Hematopoietic multipotent progenitor cell treated with erythropoietin and hydrocortisone succinate and interleukin-3 and kit ligand, for 8 days (in vitro differentiated cells): ENCODE results near the gene ARNT2.
A peak's percentile ranks its signal among the peaks of the same experiment; 100 is the strongest.

Experiments used
- DNase-seq: peaks from one replicate; pipeline ENCODE4 v3.0.0-alpha.2; 2015

The ARNT2 gene

GRCh38 chr15:80560601-80561400 lies 156.6 kb downstream of the ARNT2 start:
- DNase-seq: peak; percentile 46

GRCh38 chr15:80561500-80561899 lies 157.3 kb downstream of the ARNT2 start:
- no peak for DNase-seq

- DNase-seq: no peak
Observed at GRCh38 chr15:80562033-80562432, 157.9 kb downstream of the ARNT2 start.

- DNase-seq: no peak
Observed at GRCh38 chr15:80562846-80563245, 158.7 kb downstream of the ARNT2 start.

- DNase-seq: no peak
Observed at GRCh38 chr15:80563372-80563997, 159.3 kb downstream of the ARNT2 start.

- no peak for DNase-seq
Observed at GRCh38 chr15:80564056-80564455, 159.9 kb downstream of the ARNT2 start.

- no peak for DNase-seq
Observed at GRCh38 chr15:80565398-80565797, 161.2 kb downstream of the ARNT2 start.

GRCh38 chr15:80565988-80566387 lies 161.8 kb downstream of the ARNT2 start:
- no peak for DNase-seq

- DNase-seq: peak; percentile 62
Observed at GRCh38 chr15:80567721-80568157, 163.6 kb downstream of the ARNT2 start.

- DNase-seq: no peak
Observed at GRCh38 chr15:80568298-80568697, 164.1 kb downstream of the ARNT2 start.

GRCh38 chr15:80568876-80569605 lies 164.9 kb downstream of the ARNT2 start:
- DNase-seq: no peak

GRCh38 chr15:80569656-80570055 lies 165.5 kb downstream of the ARNT2 start:
- DNase-seq: no peak

- no peak for DNase-seq
Observed at GRCh38 chr15:80570553-80570952, 166.4 kb downstream of the ARNT2 start.

- DNase-seq: no peak
Observed at GRCh38 chr15:80572337-80572736, 168.2 kb downstream of the ARNT2 start.

- no peak for DNase-seq
Observed at GRCh38 chr15:80573606-80574005, 169.4 kb downstream of the ARNT2 start.

GRCh38 chr15:80574590-80574989 lies 170.4 kb downstream of the ARNT2 start:
- DNase-seq: no peak

- no peak for DNase-seq
Observed at GRCh38 chr15:80576519-80577090, 172.4 kb downstream of the ARNT2 start.

GRCh38 chr15:80577552-80578205 lies 173.5 kb downstream of the ARNT2 start:
- DNase-seq: no peak

GRCh38 chr15:80578206-80578595 lies 174.0 kb downstream of the ARNT2 start:
- no peak for DNase-seq

- no peak for DNase-seq
Observed at GRCh38 chr15:80578871-80579270, 174.7 kb downstream of the ARNT2 start.

- DNase-seq: no peak
Observed at GRCh38 chr15:80579611-80580010, 175.4 kb downstream of the ARNT2 start.

GRCh38 chr15:80580106-80580505 lies 175.9 kb downstream of the ARNT2 start:
- no peak for DNase-seq
